WTC11 (cell line): ENCODE results near the gene SBF2. TPM values are rescaled to one million over a fixed set of nuclear protein-coding genes. Genes with fewer than 3 reads are reported as not detected.

ENCODE experiments used
- ATAC-seq: fragments of 200-7000 bp; cut with Tn5 transposase; 2 replicates; pipeline ENCODE4 v1.10.0; 2021; ENCODE audit warnings: mild to moderate bottlenecking, moderate library complexity
- CTCF ChIA-PET: fragments of 300-600 bp; sonication (Branson Sonifier 250); formaldehyde crosslinking; loops from one replicate; lab custom pipeline; 2021; ENCODE audit warnings: antibody characterized with exemption; lab: Charles Lee
- POLR2A ChIA-PET: fragments of 350-600 bp; sonication (Branson Sonifier 250); formaldehyde crosslinking; loops from one replicate; lab custom pipeline; 2021; ENCODE audit warnings: antibody characterized with exemption; lab: Charles Lee
- DNase-seq: peaks from one replicate; pipeline ENCODE4 v3.0.0; 2021; ENCODE audit warnings: low spot score
- H3K27ac Mint-ChIP-seq: 2 replicates; pipeline ENCODE4 v1.8.0; 2021; ENCODE audit warnings: mixed read lengths
- H3K27me3 Mint-ChIP-seq: 2 replicates; pipeline ENCODE4 v1.8.0; 2021; ENCODE audit warnings: low read depth, mild to moderate bottlenecking, moderate library complexity, mixed read lengths
- H3K36me3 Mint-ChIP-seq: 2 replicates; pipeline ENCODE4 v1.8.0; 2021; ENCODE audit warnings: mixed read lengths
- H3K4me1 Mint-ChIP-seq: 2 replicates; pipeline ENCODE4 v1.8.0; 2022; ENCODE audit warnings: mixed read lengths
- H3K4me3 Mint-ChIP-seq: 2 replicates; pipeline ENCODE4 v1.8.0; 2021; ENCODE audit warnings: mild to moderate bottlenecking, moderate library complexity, mixed read lengths
- H3K9me3 Mint-ChIP-seq: 2 replicates; pipeline ENCODE4 v1.8.0; 2021; ENCODE audit warnings: mixed read lengths
- ATF3 ChIP-seq: sonication (generic); formaldehyde crosslinking; conservative IDR thresholded peaks from 2 replicates; pipeline ENCODE4 v1.8.1; 2022; ENCODE audit warnings: mild to moderate bottlenecking, missing genetic modification reagents
- CDX4 ChIP-seq: fragments of 250-450 bp; sonication (Bioruptor Pico); IDR thresholded peaks from 2 replicates; pipeline ENCODE4 v1.9.0; 2021; ENCODE audit warnings: moderate library complexity, mild to moderate bottlenecking, inconsistent platforms, borderline replicate concordance
- ELF4 ChIP-seq: sonication (generic); formaldehyde crosslinking; IDR thresholded peaks from 2 replicates; pipeline ENCODE4 v1.8.1; 2022; ENCODE audit warnings: low read depth, mild to moderate bottlenecking, moderate library complexity, missing genetic modification reagents
- EMX1 ChIP-seq: fragments of 250-450 bp; sonication (Bioruptor Pico); IDR thresholded peaks from 2 replicates; pipeline ENCODE4 v1.8.0; 2021; ENCODE audit warnings: mild to moderate bottlenecking
- FOXJ3 ChIP-seq: sonication (generic); formaldehyde crosslinking; IDR thresholded peaks from 2 replicates; pipeline ENCODE4 v1.9.0; 2021; ENCODE audit warnings: missing genetic modification reagents, mild to moderate bottlenecking, borderline replicate concordance
- FOXK1 ChIP-seq: sonication (generic); formaldehyde crosslinking; IDR thresholded peaks from 2 replicates; pipeline ENCODE4 v1.8.0; 2022; ENCODE audit warnings: mild to moderate bottlenecking, moderate library complexity, missing genetic modification reagents
- FOXP4 ChIP-seq: sonication (generic); formaldehyde crosslinking; IDR thresholded peaks from 2 replicates; pipeline ENCODE4 v1.8.0; 2022; ENCODE audit warnings: mild to moderate bottlenecking, missing genetic modification reagents
- GABPB1 ChIP-seq: sonication (generic); formaldehyde crosslinking; IDR thresholded peaks from 2 replicates; pipeline ENCODE4 v1.8.1; 2023; ENCODE audit warnings: mild to moderate bottlenecking, missing genetic modification reagents
- IRF1 ChIP-seq: sonication (generic); formaldehyde crosslinking; IDR thresholded peaks from 2 replicates; pipeline ENCODE4 v1.8.0; 2023; ENCODE audit warnings: missing genetic modification reagents
- IRF2 ChIP-seq: sonication (generic); formaldehyde crosslinking; IDR thresholded peaks from 2 replicates; pipeline ENCODE4 v1.8.0; 2022; ENCODE audit warnings: low read depth, missing genetic modification reagents, borderline replicate concordance
- NR1H2 ChIP-seq: sonication (generic); formaldehyde crosslinking; IDR thresholded peaks from 2 replicates; pipeline ENCODE4 v1.9.0; 2021; ENCODE audit warnings: mild to moderate bottlenecking, moderate library complexity, missing genetic modification reagents
- NR2C2 ChIP-seq: sonication (generic); formaldehyde crosslinking; IDR thresholded peaks from 2 replicates; pipeline ENCODE4 v1.8.0; 2022; ENCODE audit warnings: mild to moderate bottlenecking, missing genetic modification reagents
- PREB ChIP-seq: sonication (generic); formaldehyde crosslinking; IDR thresholded peaks from 2 replicates; pipeline ENCODE4 v1.8.1; 2022; ENCODE audit warnings: mild to moderate bottlenecking, missing genetic modification reagents, moderate library complexity, borderline replicate concordance
- SMAD3 ChIP-seq: sonication (generic); formaldehyde crosslinking; IDR thresholded peaks from 2 replicates; pipeline ENCODE4 v1.8.0; 2022; ENCODE audit warnings: missing genetic modification reagents, mild to moderate bottlenecking, borderline replicate concordance
- SMAD4 ChIP-seq: sonication (generic); formaldehyde crosslinking; IDR thresholded peaks from 2 replicates; pipeline ENCODE4 v1.8.0; 2022; ENCODE audit warnings: mild to moderate bottlenecking, missing genetic modification reagents
- SOX15 ChIP-seq: fragments of 250-450 bp; sonication (Bioruptor Pico); IDR thresholded peaks from 2 replicates; pipeline ENCODE4 v1.9.0; 2021; ENCODE audit warnings: mild to moderate bottlenecking
- TP53 ChIP-seq: sonication (generic); formaldehyde crosslinking; IDR thresholded peaks from 2 replicates; pipeline ENCODE4 v1.8.1; 2023; ENCODE audit warnings: mild to moderate bottlenecking, missing genetic modification reagents
- USF2 ChIP-seq: sonication (generic); formaldehyde crosslinking; IDR thresholded peaks from 2 replicates; pipeline ENCODE4 v1.8.1; 2023; ENCODE audit warnings: mild to moderate bottlenecking, missing genetic modification reagents, moderate library complexity
- ZNF121 ChIP-seq: sonication (generic); formaldehyde crosslinking; IDR thresholded peaks from 2 replicates; pipeline ENCODE4 v1.8.0; 2023; ENCODE audit warnings: missing genetic modification reagents
- ZNF232 ChIP-seq: sonication (generic); formaldehyde crosslinking; IDR thresholded peaks from 2 replicates; pipeline ENCODE4 v1.8.0; 2022; ENCODE audit warnings: mild to moderate bottlenecking, missing genetic modification reagents
- ZNF263 ChIP-seq: sonication (generic); formaldehyde crosslinking; IDR thresholded peaks from 2 replicates; pipeline ENCODE4 v1.8.1; 2022; ENCODE audit warnings: low read depth, mild to moderate bottlenecking, moderate library complexity, missing genetic modification reagents
- ZNF317 ChIP-seq: sonication (generic); formaldehyde crosslinking; IDR thresholded peaks from 2 replicates; pipeline ENCODE4 v1.8.1; 2023; ENCODE audit warnings: low read depth, mild to moderate bottlenecking, moderate library complexity, missing genetic modification reagents, borderline replicate concordance
- ZNF416 ChIP-seq: fragments of 250-450 bp; sonication (Bioruptor Pico); IDR thresholded peaks from 2 replicates; pipeline ENCODE4 v1.9.0; 2021; ENCODE audit warnings: mild to moderate bottlenecking, inconsistent platforms
- ZNF425 ChIP-seq: fragments of 250-450 bp; sonication (Bioruptor Pico); conservative IDR thresholded peaks from 2 replicates; pipeline ENCODE4 v1.9.0; 2021; ENCODE audit warnings: mild to moderate bottlenecking
- total RNA-seq: library from RNA; stranded (reverse); gene quantifications from 3 replicates; pipeline ENCODE4 v1.2.3, GENCODE V29; 2021

SBF2 gene
- total RNA-seq, 1 experiment from 2014 or later = 47.6 TPM

- no peak for ATAC-seq
- Mint-ChIP-seq H3K4me1 (no peaks in the 10 kb centered on the region), H3K36me3 (peaks cover 24% of the 10 kb centered on the region), H3K4me3 (no peak overlapping the region), H3K27ac (no peak overlapping the region; the same call in 1 of the 2 replicates), H3K27me3 (no peaks in the 10 kb centered on the region), H3K9me3 (no peaks in the 10 kb centered on the region)
- ChIA-PET POLR2A (no interaction called here), CTCF (interaction anchor here (0.5 kb wide), 1 partner anchor 101 kb away, joined by 4 read pairs; no protein-coding TSS in a partner anchor)
- TF ChIP-seq SMAD3 (CRISPR knock-in tag) = no peak
- no peak for TF ChIP-seq EMX1 (CRISPR knock-in tag)
- no peak for TF ChIP-seq SOX15 (CRISPR knock-in tag)
- no peak for TF ChIP-seq ZNF232 (CRISPR knock-in tag)
- TF ChIP-seq ATF3 (CRISPR knock-in tag) = no peak
- no peak for TF ChIP-seq FOXK1 (CRISPR knock-in tag)
- no peak for TF ChIP-seq IRF1
- TF ChIP-seq USF2 (CRISPR knock-in tag) = no peak
- TF ChIP-seq GABPB1 (CRISPR knock-in tag) = no peak
- TF ChIP-seq ZNF425 = no peak
- TF ChIP-seq SMAD4 (CRISPR knock-in tag) = no peak
- no peak for TF ChIP-seq NR1H2 (CRISPR knock-in tag)
- TF ChIP-seq FOXJ3 = no peak
- no peak for TF ChIP-seq IRF2
- TF ChIP-seq ZNF121 (CRISPR knock-in tag) = no peak
- no peak for DNase-seq
These were observed 506.8 kb downstream of the SBF2 start for GRCh38 chr11:9787260-9787659.

GRCh38 chr11:9784602-9785315, 509.3 kb downstream of the SBF2 start:
- TF ChIP-seq NR2C2 (CRISPR knock-in tag) (no peak), ELF4 (no peak), ZNF416 (CRISPR knock-in tag) (no peak), TP53 (CRISPR knock-in tag) (no peak), FOXJ3 (no peak), ZNF263 (CRISPR knock-in tag) (no peak), CDX4 (no peak), FOXP4 (CRISPR knock-in tag) (no peak), PREB (CRISPR knock-in tag) (no peak), ZNF317 (CRISPR knock-in tag) (no peak)
- ATAC-seq = no peak
- Mint-ChIP-seq H3K27me3 (no peaks in the 10 kb centered on the region), H3K4me3 (no peak overlapping the region), H3K4me1 (no peaks in the 10 kb centered on the region), H3K27ac (no peak overlapping the region), H3K36me3 (peaks cover 47% of the 10 kb centered on the region), H3K9me3 (no peaks in the 10 kb centered on the region)
- ChIA-PET POLR2A (no interaction called here), CTCF (no interaction called here)
- no peak for DNase-seq
